Measurements from ENCODE around the gene UGT1A1.

Gene UGT1A1

GRCh38 chr2:233822101-233822771, 62.2 kb downstream of the UGT1A1 start:
- Histone ChIP-seq H3K9me3 (ENCODE audit: control insufficient read depth, low read length) (no peaks in the 10 kb centered on the region), H3K36me3 (ENCODE audit: control insufficient read depth, insufficient read depth, low read length) (no peaks in the 10 kb centered on the region), H3K4me3 (ENCODE audit: low read length) (no peak overlapping the region), H3K9ac (ENCODE audit: low read length) (no peak overlapping the region), H3K4me1 (ENCODE audit: control insufficient read depth, insufficient read depth, low read length) (peaks cover 8% of the 10 kb centered on the region), H3K27me3 (ENCODE audit: control insufficient read depth, insufficient read depth, low read length) (no peaks in the 10 kb centered on the region)
